ENCODE measurements around the gene WWOX. TPM values are rescaled to one million over a fixed set of nuclear protein-coding genes. Genes with fewer than 3 reads are reported as not detected.

WWOX gene
- total RNA-seq, 4 donors from 2014 or later: 12.9 to 53.5 (median 25.6) TPM

- H3K9me3 ChIP-seq: no peaks in the 10 kb centered on the region
- no peaks in the 10 kb centered on the region for H3K4me1 ChIP-seq
- H3K36me3 ChIP-seq: no peaks in the 10 kb centered on the region
- no peaks in the 10 kb centered on the region for H3K27me3 ChIP-seq
- no peak overlapping the region for H3K4me3 ChIP-seq
- ATAC-seq: no peak
- TF ChIP-seq POLR2AphosphoS5 (IDR thresholded peaks at IDR 0.05): no peak
- TF ChIP-seq POLR2A (IDR thresholded peaks at IDR 0.05): no peak
- TF ChIP-seq EP300 (IDR thresholded peaks at IDR 0.05): no peak
- TF ChIP-seq, protein P1, sequence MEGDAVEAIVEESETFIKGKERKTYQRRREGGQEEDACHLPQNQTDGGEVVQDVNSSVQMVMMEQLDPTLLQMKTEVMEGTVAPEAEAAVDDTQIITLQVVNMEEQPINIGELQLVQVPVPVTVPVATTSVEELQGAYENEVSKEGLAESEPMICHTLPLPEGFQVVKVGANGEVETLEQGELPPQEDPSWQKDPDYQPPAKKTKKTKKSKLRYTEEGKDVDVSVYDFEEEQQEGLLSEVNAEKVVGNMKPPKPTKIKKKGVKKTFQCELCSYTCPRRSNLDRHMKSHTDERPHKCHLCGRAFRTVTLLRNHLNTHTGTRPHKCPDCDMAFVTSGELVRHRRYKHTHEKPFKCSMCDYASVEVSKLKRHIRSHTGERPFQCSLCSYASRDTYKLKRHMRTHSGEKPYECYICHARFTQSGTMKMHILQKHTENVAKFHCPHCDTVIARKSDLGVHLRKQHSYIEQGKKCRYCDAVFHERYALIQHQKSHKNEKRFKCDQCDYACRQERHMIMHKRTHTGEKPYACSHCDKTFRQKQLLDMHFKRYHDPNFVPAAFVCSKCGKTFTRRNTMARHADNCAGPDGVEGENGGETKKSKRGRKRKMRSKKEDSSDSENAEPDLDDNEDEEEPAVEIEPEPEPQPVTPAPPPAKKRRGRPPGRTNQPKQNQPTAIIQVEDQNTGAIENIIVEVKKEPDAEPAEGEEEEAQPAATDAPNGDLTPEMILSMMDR (IDR thresholded peaks at IDR 0.05): no peak
- H3K27ac ChIP-seq: no peak overlapping the region
- WGBS, 2 donors (ENCODE audit: low coverage in 1 of 2): 74 to 78% methylated on average over 7 to 9 of the region's 10 CpGs
These were observed 484.9 kb downstream of the WWOX start for GRCh38 chr16:78584213-78584860.

- WGBS, 2 donors (ENCODE audit: low coverage in 1 of 2): 87 to 89% methylated on average over 5 of the region's 8 CpGs
- TF ChIP-seq EP300 (IDR thresholded peaks at IDR 0.05): no peak
- no peak for TF ChIP-seq POLR2AphosphoS5 (IDR thresholded peaks at IDR 0.05)
- TF ChIP-seq POLR2A (IDR thresholded peaks at IDR 0.05): no peak
- TF ChIP-seq, protein P1 (IDR thresholded peaks at IDR 0.05): no peak
These were observed 485.5 kb downstream of the WWOX start for GRCh38 chr16:78584991-78585390.

DNA sequence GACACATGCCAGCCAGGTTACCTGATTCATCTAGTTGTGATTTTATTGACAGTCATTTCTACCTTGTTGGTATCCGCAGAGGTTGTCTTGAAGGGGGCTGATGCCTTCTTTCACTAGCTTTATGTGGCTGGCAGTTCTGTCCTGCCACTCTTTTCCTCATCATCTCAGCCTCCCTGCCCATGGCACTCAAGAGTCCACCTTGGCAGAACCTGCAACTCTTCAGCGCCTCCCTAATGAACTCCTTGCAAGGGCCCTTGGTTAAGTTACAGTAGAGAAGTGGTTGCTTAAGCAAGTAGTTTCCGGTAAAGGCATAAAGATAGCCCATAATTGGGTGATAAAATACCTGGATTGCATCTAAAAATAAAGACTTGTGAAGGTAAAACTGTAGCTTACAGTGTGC is 489.9 kb downstream of the WWOX start:
- WGBS, 2 donors (ENCODE audit: low coverage in 1 of 2): 90 to 93% methylated on average over 2 to 3 of the region's 3 CpGs
- H3K27me3 ChIP-seq: no peaks in the 10 kb centered on the region

More at GRCh38 chr16:78584991-78585390, 485.5 kb downstream of the WWOX start:
- no peak overlapping the region for H3K27ac ChIP-seq
- no peak overlapping the region for H3K4me3 ChIP-seq
- H3K4me1 ChIP-seq: no peaks in the 10 kb centered on the region
- no peaks in the 10 kb centered on the region for H3K36me3 ChIP-seq
- H3K9me3 ChIP-seq: no peaks in the 10 kb centered on the region
- H3K27me3 ChIP-seq: no peaks in the 10 kb centered on the region
- ATAC-seq: no peak

GRCh38 chr16:78591682-78592103 is 492.2 kb downstream of the WWOX start:
- H3K27me3 ChIP-seq: no peaks in the 10 kb centered on the region
- WGBS, 2 donors (ENCODE audit: low coverage in 1 of 2): 87 to 93% methylated on average over 3 to 5 of the region's 5 CpGs
- ATAC-seq: no peak

More for the DNA sequence above, 489.9 kb downstream of the WWOX start:
- H3K4me3 ChIP-seq: no peak overlapping the region
- no peak for ATAC-seq
- TF ChIP-seq POLR2AphosphoS5 (IDR thresholded peaks at IDR 0.05) (no peak), EP300 (IDR thresholded peaks at IDR 0.05) (no peak), POLR2A (IDR thresholded peaks at IDR 0.05) (no peak)
- TF ChIP-seq, protein P1 (IDR thresholded peaks at IDR 0.05): no peak
- no peaks in the 10 kb centered on the region for H3K4me1 ChIP-seq
- no peaks in the 10 kb centered on the region for H3K9me3 ChIP-seq
- H3K27ac ChIP-seq: no peak overlapping the region
- no peaks in the 10 kb centered on the region for H3K36me3 ChIP-seq

More at GRCh38 chr16:78591682-78592103, 492.2 kb downstream of the WWOX start:
- Histone ChIP-seq H3K27ac (no peak overlapping the region), H3K9me3 (no peaks in the 10 kb centered on the region), H3K4me1 (no peaks in the 10 kb centered on the region), H3K36me3 (no peaks in the 10 kb centered on the region), H3K4me3 (no peak overlapping the region)
- TF ChIP-seq EP300 (IDR thresholded peaks at IDR 0.05) (no peak), POLR2AphosphoS5 (IDR thresholded peaks at IDR 0.05) (no peak), POLR2A (IDR thresholded peaks at IDR 0.05) (no peak)
- TF ChIP-seq, protein P1 (IDR thresholded peaks at IDR 0.05): no peak

Data from gastroesophageal sphincter (tissue), 4 donors.